Right lobe of liver (tissue), 6 donors: Measurements from ENCODE around the gene GPX7. TPM values are rescaled to one million over a fixed set of nuclear protein-coding genes. Genes with fewer than 3 reads are reported as not detected.

Experiments used
- ATAC-seq, 4 donors: fragments of 200-7000 bp; cut with Tn5 transposase; one replicate each; pipeline ENCODE4 v1.9.1; 2020; ENCODE audit warnings: mild to moderate bottlenecking in 4 of 4, moderate library complexity in 4 of 4
- DNase-seq, 3 donors: peaks; one replicate each; pipeline ENCODE4 v3.0.0-alpha.2; 2020
- H3K27ac ChIP-seq, 3 donors: fragments of 200-600 bp; one replicate each; pipeline ENCODE4 v1.8.0; 2022
- H3K27me3 ChIP-seq, 2 donors: fragments of 200-600 bp; one replicate each; pipeline ENCODE4 v1.8.0; 2022
- H3K36me3 ChIP-seq, 4 donors: fragments of 200-600 bp; sonication (generic) in 1 of 4; one replicate each; pipeline versions ENCODE4 v1.5.1 to v1.8.0; 2017 to 2022; ENCODE audit warnings: control low read depth in 1 of 4
- H3K4me1 ChIP-seq, 4 donors: fragments of 200-600 bp; sonication (generic) in 1 of 4; one replicate each; pipeline versions ENCODE4 v1.5.1 to v1.8.0; 2017 to 2022; ENCODE audit warnings: control low read depth in 1 of 4
- H3K4me3 ChIP-seq, 3 donors: fragments of 200-600 bp; one replicate each; pipeline ENCODE4 v1.8.0; 2022
- H3K9me3 ChIP-seq, 4 donors: fragments of 200-600 bp; sonication (generic) in 1 of 4; one replicate each; pipeline versions ENCODE4 v1.5.1 to v1.8.0; 2017 to 2022; ENCODE audit warnings: control low read depth in 1 of 4
- CTCF ChIP-seq, 4 donors: fragments of 200-600 bp in 3 of 4; fragments of 450-650 bp in 1 of 4; IDR thresholded peaks; one replicate each; pipeline versions ENCODE4 v1.5.1 to v1.8.0; 2016 to 2022; ENCODE audit warnings: antibody characterized with exemption in 4 of 4, mild to moderate bottlenecking in 2 of 4
- POLR2A ChIP-seq: fragments of 450-650 bp; IDR thresholded peaks from one replicate; pipeline ENCODE4 v1.6.1; 2017; ENCODE audit warnings: antibody characterized with exemption, mild to moderate bottlenecking
- WGBS: methylation state at CpG from one replicate; pipeline ENCODE4 v1.1.6; 2018; ENCODE audit warnings: low coverage, low lambda C conversion rate; ENCODE audit not compliant: insufficient coverage; ENCODE audit errors: missing lambda C conversion rate; 5-methylcytosine and 5-hydroxymethylcytosine counted together
- intact Hi-C, 2 donors: fragments of 100-400 bp; cut with DNase I; formaldehyde crosslinking; loops; one replicate each; pipeline versions ENCODE4 v1.11.2 to v1.14.1; 2022
- total RNA-seq, 6 experiments: library from RNA; depleted of rRNA in 2 of 6; stranded (reverse); fragments of >200 nt in 2 of 6; fragmentation: NEBNext Ultra II Directional in 3 of 6; extraction: Animal tissue kit (Norgen Biotek cat#: 25700) in 3 of 6; gene quantifications; one replicate each; pipeline versions ENCODE4 v1.1.0 to v1.2.4, GENCODE V29; 2016 to 2023
- donor health status: DM: no; HTN: yes; CAD: no.
- donor health status: DM: no; HTN: no; CAD: no.
- donor health status: DM: no; HTN: no; CAD: no.
- donor health status: DM: no; HTN: yes; CAD: no.
- donor health status: DM: no; HTN: yes; CAD: no.

Gene GPX7
- total RNA-seq, 6 experiments from 2014 or later: 1.6 to 4.3 (median 2.7) TPM

- no peak for DNase-seq
- H3K9me3 ChIP-seq: no peaks in the 10 kb centered on the region
- no peaks in the 10 kb centered on the region for H3K36me3 ChIP-seq
- no peak for TF ChIP-seq CTCF (IDR thresholded peaks at IDR 0.05)
- TF ChIP-seq POLR2A: no peak
- H3K4me3 ChIP-seq: no peak overlapping the region
- no peaks in the 10 kb centered on the region for H3K27me3 ChIP-seq
- H3K4me1 ChIP-seq: peaks cover 0 to 20% (median 0%) of the 10 kb centered on the region in 4 donors
- H3K27ac ChIP-seq: no peak overlapping the region
- 24% methylated on average over 3 of the region's 3 CpGs for WGBS
- intact Hi-C loops: no loop called here
- no peak for ATAC-seq
These were observed 47.4 kb upstream of the GPX7 start for GRCh38 chr1:52554756-52555155.

GRCh38 chr1:52556641-52557360 lies 45.4 kb upstream of the GPX7 start:
- TF ChIP-seq POLR2A (no peak), CTCF (IDR thresholded peaks at IDR 0.05) (no peak)
- no peak overlapping the region for H3K27ac ChIP-seq
- no peak overlapping the region for H3K4me3 ChIP-seq
- DNase-seq (no peak), ATAC-seq (no peak)
- intact Hi-C loops: no loop called here
- H3K36me3 ChIP-seq: no peaks in the 10 kb centered on the region
- no peaks in the 10 kb centered on the region for H3K9me3 ChIP-seq
- peaks cover 0 to 2% (median 0%) of the 10 kb centered on the region in 4 donors for H3K4me1 ChIP-seq
- H3K27me3 ChIP-seq: no peaks in the 10 kb centered on the region
- WGBS: 87% methylated on average over 3 of the region's 4 CpGs

- DNase-seq (no peak), ATAC-seq (no peak)
- Histone ChIP-seq H3K36me3 (no peaks in the 10 kb centered on the region), H3K9me3 (no peaks in the 10 kb centered on the region), H3K4me3 (no peak overlapping the region), H3K27ac (no peak overlapping the region), H3K27me3 (no peaks in the 10 kb centered on the region), H3K4me1 (no peaks in the 10 kb centered on the region)
- TF ChIP-seq CTCF (IDR thresholded peaks at IDR 0.05) (no peak), POLR2A (no peak)
- intact Hi-C loops: no loop called here
- 68% methylated on average over 2 of the region's 2 CpGs for WGBS
These were observed 43.2 kb upstream of the GPX7 start for GRCh38 chr1:52558941-52559340.

GRCh38 chr1:52559875-52560274 lies 42.3 kb upstream of the GPX7 start:
- Histone ChIP-seq H3K27ac (no peak overlapping the region), H3K36me3 (no peaks in the 10 kb centered on the region), H3K4me1 (no peaks in the 10 kb centered on the region), H3K27me3 (no peaks in the 10 kb centered on the region), H3K4me3 (no peak overlapping the region), H3K9me3 (no peaks in the 10 kb centered on the region)
- TF ChIP-seq CTCF (IDR thresholded peaks at IDR 0.05): no peak
- no peak for TF ChIP-seq POLR2A
- no peak for ATAC-seq
- WGBS: 60% methylated on average over 2 of the region's 2 CpGs
- no peak for DNase-seq
- intact Hi-C loops: no loop called here
